KMS-11 (cell line): ENCODE data around the gene MRPS2.

Source experiments
- H2AFZ ChIP-seq: fragments of 200-600 bp; sonication (generic); 2 replicates; pipeline ENCODE4 v1.6.1; 2016; ENCODE audit warnings: antibody characterized with exemption, mixed run types, low read depth
- H3K27ac ChIP-seq: fragments of 200-600 bp; sonication (generic); 2 replicates; pipeline ENCODE4 v1.6.1; 2016; ENCODE audit warnings: mild to moderate bottlenecking, mixed run types
- H3K27me3 ChIP-seq: fragments of 200-600 bp; sonication (generic); 2 replicates; pipeline ENCODE4 v1.6.1; 2017; ENCODE audit warnings: mild to moderate bottlenecking, low read depth, mixed run types, moderate library complexity; ENCODE audit not compliant: insufficient read depth
- H3K36me3 ChIP-seq: fragments of 200-600 bp; sonication (generic); 2 replicates; pipeline ENCODE4 v1.6.1; 2017; ENCODE audit warnings: mild to moderate bottlenecking, mixed run types; ENCODE audit not compliant: insufficient read depth
- H3K4me1 ChIP-seq: fragments of 200-600 bp; sonication (generic); 2 replicates; pipeline ENCODE4 v1.6.1; 2016; ENCODE audit warnings: mild to moderate bottlenecking, low read depth, mixed run types; ENCODE audit not compliant: poor library complexity, severe bottlenecking
- H3K4me2 ChIP-seq: fragments of 200-600 bp; sonication (generic); 2 replicates; pipeline ENCODE4 v1.7.0; 2016; ENCODE audit warnings: mild to moderate bottlenecking, mixed run types
- H3K4me3 ChIP-seq: fragments of 200-600 bp; sonication (generic); IDR thresholded peaks from 2 replicates; pipeline ENCODE4 v1.6.1; 2017; ENCODE audit warnings: low read depth, low read length, mixed read lengths; ENCODE audit not compliant: insufficient read depth
- H3K79me2 ChIP-seq: fragments of 200-600 bp; sonication (generic); 2 replicates; pipeline ENCODE4 v1.6.1; 2016; ENCODE audit warnings: low read depth, mixed run types; ENCODE audit not compliant: insufficient read depth
- H3K9ac ChIP-seq: fragments of 200-600 bp; sonication (generic); 2 replicates; pipeline ENCODE4 v1.6.1; 2016; ENCODE audit warnings: mild to moderate bottlenecking, mixed run types
- H4K20me1 ChIP-seq: fragments of 200-600 bp; sonication (generic); 2 replicates; pipeline ENCODE4 v1.6.1; 2016; ENCODE audit warnings: mild to moderate bottlenecking, mixed run types; ENCODE audit not compliant: insufficient read depth
- TF ChIP-seq, protein P1 (sequence below): fragments of 200-600 bp; sonication (generic); conservative IDR thresholded peaks from 2 replicates; pipeline ENCODE4 v1.6.1; 2017; ENCODE audit warnings: low read depth, mild to moderate bottlenecking, antibody characterized with exemption, low read length, moderate library complexity, mixed read lengths

MRPS2 gene

DNA sequence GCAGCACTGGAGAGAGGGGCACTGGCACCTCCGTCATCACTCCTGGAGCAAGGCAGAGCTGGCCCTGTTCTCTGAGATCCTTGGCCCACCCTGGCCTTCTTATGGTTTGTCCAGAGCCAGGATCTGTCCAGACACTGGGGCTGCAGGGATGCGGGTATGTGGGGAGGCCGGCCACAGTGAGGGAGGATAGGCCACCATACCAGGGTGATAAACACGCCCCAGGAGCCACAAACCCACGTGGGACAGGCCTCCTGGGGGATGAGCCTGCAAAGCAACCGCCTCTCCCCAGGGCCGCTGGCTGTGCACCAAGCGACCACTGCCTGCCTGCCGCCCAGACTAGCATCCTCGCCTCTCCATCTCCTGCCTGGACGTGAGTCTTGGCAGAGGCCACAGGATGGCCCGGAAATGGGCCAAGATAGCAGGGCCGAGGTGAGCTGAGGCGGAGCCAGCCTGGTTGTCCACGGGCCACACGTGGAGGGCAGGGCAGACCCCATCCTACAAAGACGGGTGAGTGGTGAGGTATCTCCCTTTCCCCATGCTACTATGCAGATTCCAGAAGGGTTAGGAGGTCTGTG, 49.9 kb downstream of the MRPS2 start:
- TF ChIP-seq, protein P1, sequence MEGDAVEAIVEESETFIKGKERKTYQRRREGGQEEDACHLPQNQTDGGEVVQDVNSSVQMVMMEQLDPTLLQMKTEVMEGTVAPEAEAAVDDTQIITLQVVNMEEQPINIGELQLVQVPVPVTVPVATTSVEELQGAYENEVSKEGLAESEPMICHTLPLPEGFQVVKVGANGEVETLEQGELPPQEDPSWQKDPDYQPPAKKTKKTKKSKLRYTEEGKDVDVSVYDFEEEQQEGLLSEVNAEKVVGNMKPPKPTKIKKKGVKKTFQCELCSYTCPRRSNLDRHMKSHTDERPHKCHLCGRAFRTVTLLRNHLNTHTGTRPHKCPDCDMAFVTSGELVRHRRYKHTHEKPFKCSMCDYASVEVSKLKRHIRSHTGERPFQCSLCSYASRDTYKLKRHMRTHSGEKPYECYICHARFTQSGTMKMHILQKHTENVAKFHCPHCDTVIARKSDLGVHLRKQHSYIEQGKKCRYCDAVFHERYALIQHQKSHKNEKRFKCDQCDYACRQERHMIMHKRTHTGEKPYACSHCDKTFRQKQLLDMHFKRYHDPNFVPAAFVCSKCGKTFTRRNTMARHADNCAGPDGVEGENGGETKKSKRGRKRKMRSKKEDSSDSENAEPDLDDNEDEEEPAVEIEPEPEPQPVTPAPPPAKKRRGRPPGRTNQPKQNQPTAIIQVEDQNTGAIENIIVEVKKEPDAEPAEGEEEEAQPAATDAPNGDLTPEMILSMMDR = no peak
- H3K4me2 ChIP-seq = no peak overlapping the region
- no peaks in the 10 kb centered on the region for H3K36me3 ChIP-seq

DNA sequence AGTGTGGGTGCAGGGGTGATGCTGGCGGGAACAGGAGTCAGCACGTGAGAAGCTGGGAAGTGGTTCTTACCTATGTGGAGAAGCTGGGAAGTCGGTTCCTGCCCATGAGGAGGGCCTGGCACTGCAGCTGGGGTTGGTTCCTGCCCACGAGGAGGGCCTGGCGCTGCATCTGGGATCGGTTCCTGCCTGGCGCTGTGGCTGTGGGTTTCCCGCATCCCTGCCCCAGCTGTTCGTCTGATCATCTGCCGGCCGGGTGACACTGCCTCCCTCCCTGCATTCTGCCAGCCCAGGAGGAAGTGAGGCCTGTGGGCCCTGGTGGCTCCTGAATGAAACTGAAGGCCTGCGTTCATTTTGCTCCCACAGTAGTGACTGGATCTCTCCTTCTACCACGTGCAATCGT, 50.5 kb downstream of the MRPS2 start:
- no peaks in the 10 kb centered on the region for H3K36me3 ChIP-seq
- no peak overlapping the region for H2AFZ ChIP-seq
- H3K4me2 ChIP-seq = no peak overlapping the region
- H3K27ac ChIP-seq = no peak overlapping the region
- no peak overlapping the region for H3K4me3 ChIP-seq
- H4K20me1 ChIP-seq = no peaks in the 10 kb centered on the region
- no peaks in the 10 kb centered on the region for H3K79me2 ChIP-seq
- TF ChIP-seq, protein P1 = no peak
- peaks cover 35% of the 10 kb centered on the region; the same call in 1 of the 2 replicates for H3K27me3 ChIP-seq
- no peak overlapping the region for H3K9ac ChIP-seq
- H3K4me1 ChIP-seq = no peaks in the 10 kb centered on the region

More for the DNA sequence above, 49.9 kb downstream of the MRPS2 start:
- H3K4me1 ChIP-seq = no peaks in the 10 kb centered on the region
- no peak overlapping the region for H3K4me3 ChIP-seq
- no peaks in the 10 kb centered on the region for H4K20me1 ChIP-seq
- no peak overlapping the region for H2AFZ ChIP-seq
- no peaks in the 10 kb centered on the region for H3K79me2 ChIP-seq
- no peak overlapping the region for H3K9ac ChIP-seq
- H3K27me3 ChIP-seq = peaks cover 34% of the 10 kb centered on the region; the same call in 1 of the 2 replicates
- H3K27ac ChIP-seq = no peak overlapping the region

- Histone ChIP-seq H2AFZ (no peak overlapping the region), H3K4me3 (no peak overlapping the region), H4K20me1 (no peaks in the 10 kb centered on the region), H3K27ac (no peak overlapping the region), H3K36me3 (no peaks in the 10 kb centered on the region), H3K4me1 (no peaks in the 10 kb centered on the region), H3K9ac (no peak overlapping the region), H3K79me2 (no peaks in the 10 kb centered on the region), H3K4me2 (no peak overlapping the region), H3K27me3 (peaks cover 35% of the 10 kb centered on the region; the same call in 1 of the 2 replicates)
- TF ChIP-seq, protein P1 = no peak
These were observed 51.0 kb downstream of the MRPS2 start for GRCh38 chr9:135551456-135551855.

- no peak overlapping the region for H3K9ac ChIP-seq
- TF ChIP-seq, protein P1 = no peak
- no peaks in the 10 kb centered on the region for H4K20me1 ChIP-seq
- peaks cover 42% of the 10 kb centered on the region; the same call in 1 of the 2 replicates for H3K27me3 ChIP-seq
- no peak overlapping the region for H3K4me3 ChIP-seq
- H3K36me3 ChIP-seq = no peaks in the 10 kb centered on the region
- H3K79me2 ChIP-seq = no peaks in the 10 kb centered on the region
- H3K4me1 ChIP-seq = no peaks in the 10 kb centered on the region
- no peak overlapping the region for H3K27ac ChIP-seq
- no peak overlapping the region for H3K4me2 ChIP-seq
- H2AFZ ChIP-seq = no peak overlapping the region
These were observed 51.7 kb downstream of the MRPS2 start for GRCh38 chr9:135552021-135552697.
